H1 (cell line): ENCODE results near the gene TMEM185A.
"Not testable (repeated sequence)": the region's sequence is repeated elsewhere in the genome, so short reads cannot be mapped to it uniquely, and the experiment has no call there.

Source experiments
- ATF3 ChIP-seq: IDR thresholded peaks from 2 replicates; pipeline ENCODE4 v1.6.1; 2011; ENCODE audit warnings: low read depth, mild to moderate bottlenecking, low read length; ENCODE audit not compliant: insufficient read depth
- PHF8 ChIP-seq: fragments of 200-600 bp; sonication (generic); conservative IDR thresholded peaks from 2 replicates; pipeline ENCODE4 v1.7.1; 2012; ENCODE audit warnings: low read depth, mild to moderate bottlenecking, inconsistent platforms, low read length, moderate library complexity
- POLR2AphosphoS5 ChIP-seq: IDR thresholded peaks from 2 replicates; pipeline ENCODE4 v1.6.1; 2011; ENCODE audit warnings: low read depth, low read length

- not testable (repeated sequence) for TF ChIP-seq POLR2AphosphoS5, ATF3, PHF8
These were observed 80.2 kb downstream of the TMEM185A start for GRCh38 chrX:149551245-149551938.
